HepG2 (cell line): Measurements from ENCODE around the gene TOR1A. TPM values are rescaled to one million over a fixed set of nuclear protein-coding genes. Genes with fewer than 3 reads are reported as not detected.
A peak's percentile ranks its signal among the peaks of the same experiment; 100 is the strongest.

Experiments
- AKAP8 ChIP-seq: sonication (generic); formaldehyde crosslinking; IDR thresholded peaks from 2 replicates; pipeline ENCODE4 v1.5.1; 2020; ENCODE audit warnings: mild to moderate bottlenecking, missing genetic modification reagents
- CBX2 ChIP-seq, 2 experiments: fragments of 200-600 bp in 1 of 2; sonication (generic); formaldehyde crosslinking in 1 of 2; IDR thresholded peaks; 2 replicates each; pipeline versions ENCODE4 v1.7.0 to v1.8.1; 2018 to 2022; ENCODE audit warnings: low read depth in 2 of 2, low read length in 1 of 2, mild to moderate bottlenecking in 1 of 2, missing genetic modification reagents in 1 of 2
- ELF1 ChIP-seq: sonication (generic); formaldehyde crosslinking; IDR thresholded peaks from 2 replicates; pipeline ENCODE4 v1.4.0; 2020; ENCODE audit warnings: missing genetic modification reagents
- HNF4A ChIP-seq: sonication (generic); formaldehyde crosslinking; IDR thresholded peaks from 2 replicates; pipeline ENCODE4 v1.4.0; 2020; ENCODE audit warnings: missing genetic modification reagents
- KLF13 ChIP-seq: sonication (generic); formaldehyde crosslinking; IDR thresholded peaks from 2 replicates; pipeline ENCODE4 v1.4.0; 2020; ENCODE audit warnings: mild to moderate bottlenecking, missing genetic modification reagents
- MBD4 ChIP-seq: IDR thresholded peaks from 2 replicates; pipeline ENCODE4 v1.6.1; 2012; ENCODE audit warnings: low read length, inconsistent platforms, borderline replicate concordance
- NR2F6 ChIP-seq, 2 experiments: IDR thresholded peaks; 2 replicates each; pipeline ENCODE4 v1.6.1; 2016; ENCODE audit warnings: antibody characterized with exemption in 1 of 2, mild to moderate bottlenecking in 1 of 2
- PRPF4 ChIP-seq: fragments of 200-400 bp; formaldehyde crosslinking; IDR thresholded peaks from 2 replicates; pipeline ENCODE4 v1.6.1; 2016; ENCODE audit warnings: low read length, low read depth; ENCODE audit not compliant: poor library complexity, severe bottlenecking
- ZBTB7A ChIP-seq: sonication (generic); formaldehyde crosslinking; IDR thresholded peaks from 2 replicates; pipeline ENCODE4 v1.8.0; 2022; ENCODE audit warnings: mild to moderate bottlenecking, missing genetic modification reagents
- ZFX ChIP-seq: sonication (generic); formaldehyde crosslinking; IDR thresholded peaks from 2 replicates; pipeline ENCODE4 v1.4.0; 2020; ENCODE audit warnings: mild to moderate bottlenecking, low read depth, missing genetic modification reagents, moderate library complexity
- ZNF20 ChIP-seq: sonication (generic); formaldehyde crosslinking; IDR thresholded peaks from 2 replicates; pipeline ENCODE4 v1.4.0; 2020; ENCODE audit warnings: mild to moderate bottlenecking, moderate library complexity, missing genetic modification reagents
- ZNF232 ChIP-seq: sonication (generic); formaldehyde crosslinking; IDR thresholded peaks from 2 replicates; pipeline ENCODE4 v1.4.0; 2020; ENCODE audit warnings: missing genetic modification reagents, borderline replicate concordance
- ZNF274 ChIP-seq: sonication (generic); formaldehyde crosslinking; IDR thresholded peaks from 2 replicates; pipeline ENCODE4 v1.5.1; 2020; ENCODE audit warnings: mild to moderate bottlenecking, missing genetic modification reagents
- ZNF33B ChIP-seq: sonication (generic); formaldehyde crosslinking; IDR thresholded peaks from 2 replicates; pipeline ENCODE4 v1.5.1; 2020; ENCODE audit warnings: mild to moderate bottlenecking, missing genetic modification reagents
- ZNF430 ChIP-seq: sonication (generic); formaldehyde crosslinking; IDR thresholded peaks from 2 replicates; pipeline ENCODE4 v1.9.0; 2021; ENCODE audit warnings: mild to moderate bottlenecking, missing genetic modification reagents
- ZNF790 ChIP-seq: sonication (generic); formaldehyde crosslinking; IDR thresholded peaks from 2 replicates; pipeline ENCODE4 v1.8.0; 2022; ENCODE audit warnings: missing genetic modification reagents, mild to moderate bottlenecking, borderline replicate concordance
- ZNF850 ChIP-seq: sonication (generic); formaldehyde crosslinking; conservative IDR thresholded peaks from 2 replicates; pipeline ENCODE4 v1.9.0; 2021; ENCODE audit warnings: mild to moderate bottlenecking, missing genetic modification reagents
- polyA plus RNA-seq, 8 experiments: library from polyadenylated mRNA; depleted of rRNA in 3 of 8; stranded (reverse) in 7 of 8; unstranded in 1 of 8; fragments of >200 nt; fragmentation: Illumina TruSeq in 4 of 8; extraction: Trizol in 4 of 8; gene quantifications; 2 replicates each; pipeline versions ENCODE4 v1.2.1 to v1.2.3, GENCODE V29; 2011 to 2016; ENCODE audit warnings: low read depth in 4 of 8, missing spikeins in 1 of 8, mixed read lengths in 1 of 8; ENCODE audit not compliant: insufficient read depth in 1 of 8
- total RNA-seq, 5 experiments: library from RNA; depleted of rRNA; stranded (reverse); fragments of >200 nt; fragmentation: Illumina TruSeq; extraction: Trizol; gene quantifications; 2 replicates each; pipeline ENCODE4 v1.2.3, GENCODE V29; 2016; ENCODE audit warnings: low read depth in 1 of 5
- TF ChIP-seq, protein P1 (sequence below): sonication (generic); formaldehyde crosslinking; IDR thresholded peaks from 2 replicates; pipeline ENCODE4 v1.4.0; 2020; ENCODE audit warnings: low read depth, missing genetic modification reagents
- TF ChIP-seq, protein P2 (sequence below): sonication (generic); formaldehyde crosslinking; IDR thresholded peaks from 2 replicates; pipeline ENCODE4 v1.4.0; 2020; ENCODE audit warnings: missing genetic modification reagents, borderline replicate concordance
- TF ChIP-seq, protein P3 (sequence below): sonication (generic); formaldehyde crosslinking; IDR thresholded peaks from 2 replicates; pipeline ENCODE4 v1.5.0; 2020; ENCODE audit warnings: missing genetic modification reagents

The TOR1A gene
- total and polyA plus RNA-seq, 2 of the 13 experiments (the other 11 are each of a cell fraction or from before 2014, with no cell fraction given), result 31.6 to 41.4 TPM

DNA sequence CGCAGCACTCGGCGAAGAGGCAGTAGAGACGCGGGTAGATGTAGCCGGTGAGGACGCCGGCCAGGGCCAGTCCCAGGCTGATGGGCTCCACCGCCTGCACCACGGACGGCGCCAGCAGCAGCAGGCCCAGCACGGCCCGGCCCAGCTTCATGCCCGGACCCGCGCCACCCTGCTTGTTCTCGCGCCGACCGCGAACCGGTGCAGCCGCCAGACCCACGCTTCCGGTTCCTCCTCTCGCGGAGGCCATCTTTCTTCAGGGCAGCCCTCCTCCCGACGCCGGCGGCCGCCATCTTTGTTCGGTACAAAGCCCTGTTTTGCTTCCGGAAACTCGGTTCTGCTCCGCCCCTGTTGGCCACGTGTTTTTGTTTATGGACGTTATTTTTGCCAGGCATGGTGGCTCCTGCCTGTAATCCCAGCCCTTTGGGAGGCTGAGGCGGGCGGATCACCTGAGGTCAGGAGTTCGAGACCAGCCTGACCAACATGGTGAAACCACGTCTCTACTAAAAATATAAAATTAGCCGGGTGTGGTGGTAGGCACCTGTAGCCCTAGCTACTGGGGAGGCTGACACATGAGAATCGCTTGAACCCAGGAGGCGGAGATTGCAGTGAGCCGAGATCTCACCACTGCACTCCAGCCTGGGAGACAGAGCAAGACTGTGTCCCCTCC is at the start of gene TOR1A (continued):
- TF ChIP-seq NR2F6 (IDR thresholded peaks at IDR 0.05) (no peak), NR2F6 (CRISPR knock-in tag; IDR thresholded peaks at IDR 0.05) (peak; percentile 52; the same call in 1 of the 2 replicates), PRPF4 (no peak), CBX2 (IDR thresholded peaks at IDR 0.05; ENCODE audit: low read depth, low read length) (no peak), CBX2 (CRISPR knock-in tag; IDR thresholded peaks at IDR 0.05; ENCODE audit: low read depth) (no peak), ZFX (CRISPR knock-in tag) (peak; percentile 96), AKAP8 (CRISPR knock-in tag) (0 out of 2 replicates have a peak, but pooled peaks have one; percentile 52), HNF4A (CRISPR knock-in tag) (peak; percentile 38; the same call in 1 of the 2 replicates), ZNF790 (CRISPR knock-in tag) (peak; percentile 45; the same call in 1 of the 2 replicates), MBD4 (no peak), ZNF850 (CRISPR knock-in tag) (no peak), ELF1 (peak; percentile 99), KLF13 (CRISPR knock-in tag) (no peak), ZBTB7A (0 out of 2 replicates have a peak, but pooled peaks have one; percentile 38), ZNF274 (peak; percentile 35; the same call in 1 of the 2 replicates), ZNF20 (no peak), ZNF33B (no peak), ZNF430 (peak; percentile 81; the same call in 1 of the 2 replicates), ZNF232 (CRISPR knock-in tag) (0 out of 2 replicates have a peak, but pooled peaks have one; percentile 22)
- TF ChIP-seq, protein P1, sequence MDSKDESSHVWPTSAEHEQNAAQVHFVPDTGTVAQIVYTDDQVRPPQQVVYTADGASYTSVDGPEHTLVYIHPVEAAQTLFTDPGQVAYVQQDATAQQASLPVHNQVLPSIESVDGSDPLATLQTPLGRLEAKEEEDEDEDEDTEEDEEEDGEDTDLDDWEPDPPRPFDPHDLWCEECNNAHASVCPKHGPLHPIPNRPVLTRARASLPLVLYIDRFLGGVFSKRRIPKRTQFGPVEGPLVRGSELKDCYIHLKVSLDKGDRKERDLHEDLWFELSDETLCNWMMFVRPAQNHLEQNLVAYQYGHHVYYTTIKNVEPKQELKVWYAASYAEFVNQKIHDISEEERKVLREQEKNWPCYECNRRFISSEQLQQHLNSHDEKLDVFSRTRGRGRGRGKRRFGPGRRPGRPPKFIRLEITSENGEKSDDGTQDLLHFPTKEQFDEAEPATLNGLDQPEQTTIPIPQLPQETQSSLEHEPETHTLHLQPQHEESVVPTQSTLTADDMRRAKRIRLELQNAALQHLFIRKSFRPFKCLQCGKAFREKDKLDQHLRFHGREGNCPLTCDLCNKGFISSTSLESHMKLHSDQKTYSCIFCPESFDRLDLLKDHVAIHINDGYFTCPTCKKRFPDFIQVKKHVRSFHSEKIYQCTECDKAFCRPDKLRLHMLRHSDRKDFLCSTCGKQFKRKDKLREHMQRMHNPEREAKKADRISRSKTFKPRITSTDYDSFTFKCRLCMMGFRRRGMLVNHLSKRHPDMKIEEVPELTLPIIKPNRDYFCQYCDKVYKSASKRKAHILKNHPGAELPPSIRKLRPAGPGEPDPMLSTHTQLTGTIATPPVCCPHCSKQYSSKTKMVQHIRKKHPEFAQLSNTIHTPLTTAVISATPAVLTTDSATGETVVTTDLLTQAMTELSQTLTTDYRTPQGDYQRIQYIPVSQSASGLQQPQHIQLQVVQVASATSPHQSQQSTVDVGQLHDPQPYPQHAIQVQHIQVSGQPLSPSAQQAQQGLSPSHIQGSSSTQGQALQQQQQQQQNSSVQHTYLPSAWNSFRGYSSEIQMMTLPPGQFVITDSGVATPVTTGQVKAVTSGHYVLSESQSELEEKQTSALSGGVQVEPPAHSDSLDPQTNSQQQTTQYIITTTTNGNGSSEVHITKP (CRISPR knock-in tag), result peak; percentile 66; the same call in 1 of the 2 replicates
- TF ChIP-seq, protein P2, sequence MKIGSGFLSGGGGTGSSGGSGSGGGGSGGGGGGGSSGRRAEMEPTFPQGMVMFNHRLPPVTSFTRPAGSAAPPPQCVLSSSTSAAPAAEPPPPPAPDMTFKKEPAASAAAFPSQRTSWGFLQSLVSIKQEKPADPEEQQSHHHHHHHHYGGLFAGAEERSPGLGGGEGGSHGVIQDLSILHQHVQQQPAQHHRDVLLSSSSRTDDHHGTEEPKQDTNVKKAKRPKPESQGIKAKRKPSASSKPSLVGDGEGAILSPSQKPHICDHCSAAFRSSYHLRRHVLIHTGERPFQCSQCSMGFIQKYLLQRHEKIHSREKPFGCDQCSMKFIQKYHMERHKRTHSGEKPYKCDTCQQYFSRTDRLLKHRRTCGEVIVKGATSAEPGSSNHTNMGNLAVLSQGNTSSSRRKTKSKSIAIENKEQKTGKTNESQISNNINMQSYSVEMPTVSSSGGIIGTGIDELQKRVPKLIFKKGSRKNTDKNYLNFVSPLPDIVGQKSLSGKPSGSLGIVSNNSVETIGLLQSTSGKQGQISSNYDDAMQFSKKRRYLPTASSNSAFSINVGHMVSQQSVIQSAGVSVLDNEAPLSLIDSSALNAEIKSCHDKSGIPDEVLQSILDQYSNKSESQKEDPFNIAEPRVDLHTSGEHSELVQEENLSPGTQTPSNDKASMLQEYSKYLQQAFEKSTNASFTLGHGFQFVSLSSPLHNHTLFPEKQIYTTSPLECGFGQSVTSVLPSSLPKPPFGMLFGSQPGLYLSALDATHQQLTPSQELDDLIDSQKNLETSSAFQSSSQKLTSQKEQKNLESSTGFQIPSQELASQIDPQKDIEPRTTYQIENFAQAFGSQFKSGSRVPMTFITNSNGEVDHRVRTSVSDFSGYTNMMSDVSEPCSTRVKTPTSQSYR, result 0 out of 2 replicates have a peak, but pooled peaks have one; percentile 28
- TF ChIP-seq, protein P3, sequence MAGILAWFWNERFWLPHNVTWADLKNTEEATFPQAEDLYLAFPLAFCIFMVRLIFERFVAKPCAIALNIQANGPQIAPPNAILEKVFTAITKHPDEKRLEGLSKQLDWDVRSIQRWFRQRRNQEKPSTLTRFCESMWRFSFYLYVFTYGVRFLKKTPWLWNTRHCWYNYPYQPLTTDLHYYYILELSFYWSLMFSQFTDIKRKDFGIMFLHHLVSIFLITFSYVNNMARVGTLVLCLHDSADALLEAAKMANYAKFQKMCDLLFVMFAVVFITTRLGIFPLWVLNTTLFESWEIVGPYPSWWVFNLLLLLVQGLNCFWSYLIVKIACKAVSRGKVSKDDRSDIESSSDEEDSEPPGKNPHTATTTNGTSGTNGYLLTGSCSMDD (CRISPR knock-in tag), result no peak
